H7 (cell line): ENCODE results near the gene SEC24D. TPM values are rescaled to one million over a fixed set of nuclear protein-coding genes. Genes with fewer than 3 reads are reported as not detected.
"Not testable (repeated sequence)": the region's sequence is repeated elsewhere in the genome, so short reads cannot be mapped to it uniquely, and the experiment has no call there.

Experiments
- DNase-seq: peaks from one replicate; pipeline ENCODE4 v3.0.0; 2012
- H3K27me3 ChIP-seq: 2 replicates; pipeline ENCODE4 v1.6.0; 2011; ENCODE audit warnings: mild to moderate bottlenecking, low read length; ENCODE audit not compliant: control insufficient read depth, insufficient read depth
- H3K36me3 ChIP-seq: replicated peaks from 2 replicates; pipeline ENCODE4 v1.5.1; 2011; ENCODE audit warnings: low read length; ENCODE audit not compliant: control insufficient read depth, insufficient read depth
- H3K4me3 ChIP-seq: 2 replicates; pipeline ENCODE4 v1.5.1; 2011; ENCODE audit warnings: low read depth, mild to moderate bottlenecking, control low read depth, low read length, moderate library complexity; ENCODE audit not compliant: insufficient read depth
- total RNA-seq: library from RNA; depleted of rRNA; stranded (reverse); fragments of >200 nt; shearing (Covaris generic); gene quantifications from 2 replicates; pipeline ENCODE4 v1.2.3, GENCODE V29; 2014

The SEC24D gene
- total RNA-seq, 1 experiment from 2014 or later, result 39.4 TPM

GRCh38 chr4:118807659-118808058, 28.3 kb downstream of the SEC24D start:
- Histone ChIP-seq H3K36me3 (peaks cover 26% of the 10 kb centered on the region), H3K4me3 (no peak overlapping the region), H3K27me3 (no peaks in the 10 kb centered on the region)
- DNase-seq, result no peak

- H3K27me3 ChIP-seq, result no peaks in the 10 kb centered on the region
- H3K4me3 ChIP-seq, result no peak overlapping the region
- peak; percentile 47 for DNase-seq
- peaks cover 19% of the 10 kb centered on the region for H3K36me3 ChIP-seq
Measured at GRCh38 chr4:118803253-118803652, 32.7 kb downstream of the SEC24D start.

GRCh38 chr4:118801895-118802575, 33.9 kb downstream of the SEC24D start:
- Histone ChIP-seq H3K36me3 (peaks cover 25% of the 10 kb centered on the region), H3K27me3 (no peaks in the 10 kb centered on the region), H3K4me3 (no peak overlapping the region)
- DNase-seq, result no peak

- no peaks in the 10 kb centered on the region for H3K27me3 ChIP-seq
- H3K4me3 ChIP-seq, result no peak overlapping the region
- no peak for DNase-seq
- peaks cover 22% of the 10 kb centered on the region for H3K36me3 ChIP-seq
Measured at GRCh38 chr4:118799231-118799942, 36.5 kb downstream of the SEC24D start.

GRCh38 chr4:118798658-118799057, 37.3 kb downstream of the SEC24D start:
- peak; percentile 73 for DNase-seq
- H3K4me3 ChIP-seq, result no peak overlapping the region
- peaks cover 22% of the 10 kb centered on the region for H3K36me3 ChIP-seq

GRCh38 chr4:118797558-118798142, 38.3 kb downstream of the SEC24D start:
- no peak for DNase-seq
- Histone ChIP-seq H3K4me3 (no peak overlapping the region), H3K27me3 (no peaks in the 10 kb centered on the region), H3K36me3 (peaks cover 24% of the 10 kb centered on the region)

More at GRCh38 chr4:118798658-118799057, 37.3 kb downstream of the SEC24D start:
- H3K27me3 ChIP-seq, result no peaks in the 10 kb centered on the region

- H3K36me3 ChIP-seq, DNase-seq, H3K4me3 ChIP-seq, H3K27me3 ChIP-seq: not testable (repeated sequence)
Measured at GRCh38 chr4:118791690-118792446, 44.1 kb downstream of the SEC24D start.

GRCh38 chr4:118790544-118790943, 45.4 kb downstream of the SEC24D start:
- no peak overlapping the region for H3K4me3 ChIP-seq
- H3K27me3 ChIP-seq, result no peaks in the 10 kb centered on the region
- DNase-seq, result no peak
- peaks cover 2% of the 10 kb centered on the region for H3K36me3 ChIP-seq

- no peak overlapping the region for H3K4me3 ChIP-seq
- no peaks in the 10 kb centered on the region for H3K27me3 ChIP-seq
- H3K36me3 ChIP-seq, result peaks cover 2% of the 10 kb centered on the region
- no peak for DNase-seq
Measured at GRCh38 chr4:118788911-118789310, 47.0 kb downstream of the SEC24D start.

GRCh38 chr4:118787844-118788380, 48.0 kb downstream of the SEC24D start:
- no peak overlapping the region for H3K4me3 ChIP-seq
- H3K36me3 ChIP-seq, result no peaks in the 10 kb centered on the region; the same call in 1 of the 2 replicates
- DNase-seq, result no peak
- no peaks in the 10 kb centered on the region for H3K27me3 ChIP-seq

- Histone ChIP-seq H3K27me3 (no peaks in the 10 kb centered on the region), H3K36me3 (peaks cover 2% of the 10 kb centered on the region), H3K4me3 (no peak overlapping the region)
- no peak for DNase-seq
Measured at GRCh38 chr4:118784776-118785175, 51.1 kb downstream of the SEC24D start.

GRCh38 chr4:118783887-118784286, 52.0 kb downstream of the SEC24D start:
- H3K27me3 ChIP-seq, result no peaks in the 10 kb centered on the region
- no peak overlapping the region for H3K4me3 ChIP-seq
- peaks cover 2% of the 10 kb centered on the region for H3K36me3 ChIP-seq
- DNase-seq, result no peak

- not testable (repeated sequence) for H3K36me3 ChIP-seq, DNase-seq, H3K4me3 ChIP-seq, H3K27me3 ChIP-seq
Measured at GRCh38 chr4:118782886-118783285, 53.0 kb downstream of the SEC24D start.

GRCh38 chr4:118777649-118778048, 58.3 kb downstream of the SEC24D start:
- H3K27me3 ChIP-seq, H3K4me3 ChIP-seq, H3K36me3 ChIP-seq, DNase-seq: not testable (repeated sequence)
